Astrocyte of the spinal cord (primary cell): ENCODE results near the gene AIF1.
A peak's percentile ranks its signal among the peaks of the same experiment; 100 is the strongest.

Experiments
- DNase-seq: peaks from one replicate; pipeline ENCODE4 v3.0.0; 2011; ENCODE audit warnings: low read depth, low spot score
- H3K4me3 ChIP-seq: 2 replicates; pipeline ENCODE4 v1.5.1; 2011; ENCODE audit warnings: low read depth, mild to moderate bottlenecking, low read length, moderate library complexity
- in situ Hi-C: cut with HindIII; loops from 2 replicates; pipeline ENCODE4 v1.10.0; 2017; ENCODE audit warnings: low sequenced_read_pairs
- TF ChIP-seq, protein P1 (sequence below): IDR thresholded peaks from 2 replicates; pipeline ENCODE4 v1.5.1; 2012; ENCODE audit warnings: low read depth, mild to moderate bottlenecking, low read length, inconsistent platforms

Gene AIF1

DNA sequence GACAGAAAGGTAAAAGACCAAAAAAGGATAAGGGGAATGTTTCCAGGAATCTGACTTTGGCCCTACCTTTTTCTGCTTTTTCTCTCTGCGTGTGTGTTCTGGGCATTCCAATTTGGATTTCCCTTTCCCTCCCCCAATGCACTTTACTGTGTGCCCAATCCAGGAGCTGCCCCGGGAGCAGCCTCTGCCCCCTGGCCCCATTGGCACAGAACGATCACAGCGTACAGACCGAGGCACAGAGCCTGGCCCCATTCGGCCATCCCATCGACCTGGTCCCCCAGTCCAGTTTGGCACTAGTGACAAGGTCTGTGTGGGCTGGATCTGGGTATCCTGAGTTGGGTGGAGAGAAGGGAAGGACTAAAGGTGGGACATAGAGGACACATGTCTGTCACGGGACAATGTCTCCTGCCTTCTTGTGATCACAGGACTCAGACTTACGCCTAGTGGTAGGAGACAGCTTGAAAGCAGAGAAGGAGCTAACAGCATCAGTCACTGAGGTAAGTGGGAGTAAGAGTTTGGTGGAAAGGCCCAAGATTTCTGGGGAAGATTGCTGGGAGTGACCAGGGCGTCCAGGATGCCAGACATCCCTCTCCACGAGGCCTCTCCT lies 20.0 kb downstream of the AIF1 start:
- DNase-seq: no peak
- H3K4me3 ChIP-seq: no peak overlapping the region
- TF ChIP-seq, protein P1, sequence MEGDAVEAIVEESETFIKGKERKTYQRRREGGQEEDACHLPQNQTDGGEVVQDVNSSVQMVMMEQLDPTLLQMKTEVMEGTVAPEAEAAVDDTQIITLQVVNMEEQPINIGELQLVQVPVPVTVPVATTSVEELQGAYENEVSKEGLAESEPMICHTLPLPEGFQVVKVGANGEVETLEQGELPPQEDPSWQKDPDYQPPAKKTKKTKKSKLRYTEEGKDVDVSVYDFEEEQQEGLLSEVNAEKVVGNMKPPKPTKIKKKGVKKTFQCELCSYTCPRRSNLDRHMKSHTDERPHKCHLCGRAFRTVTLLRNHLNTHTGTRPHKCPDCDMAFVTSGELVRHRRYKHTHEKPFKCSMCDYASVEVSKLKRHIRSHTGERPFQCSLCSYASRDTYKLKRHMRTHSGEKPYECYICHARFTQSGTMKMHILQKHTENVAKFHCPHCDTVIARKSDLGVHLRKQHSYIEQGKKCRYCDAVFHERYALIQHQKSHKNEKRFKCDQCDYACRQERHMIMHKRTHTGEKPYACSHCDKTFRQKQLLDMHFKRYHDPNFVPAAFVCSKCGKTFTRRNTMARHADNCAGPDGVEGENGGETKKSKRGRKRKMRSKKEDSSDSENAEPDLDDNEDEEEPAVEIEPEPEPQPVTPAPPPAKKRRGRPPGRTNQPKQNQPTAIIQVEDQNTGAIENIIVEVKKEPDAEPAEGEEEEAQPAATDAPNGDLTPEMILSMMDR: no peak
- in situ Hi-C loops: no loop called here

DNA sequence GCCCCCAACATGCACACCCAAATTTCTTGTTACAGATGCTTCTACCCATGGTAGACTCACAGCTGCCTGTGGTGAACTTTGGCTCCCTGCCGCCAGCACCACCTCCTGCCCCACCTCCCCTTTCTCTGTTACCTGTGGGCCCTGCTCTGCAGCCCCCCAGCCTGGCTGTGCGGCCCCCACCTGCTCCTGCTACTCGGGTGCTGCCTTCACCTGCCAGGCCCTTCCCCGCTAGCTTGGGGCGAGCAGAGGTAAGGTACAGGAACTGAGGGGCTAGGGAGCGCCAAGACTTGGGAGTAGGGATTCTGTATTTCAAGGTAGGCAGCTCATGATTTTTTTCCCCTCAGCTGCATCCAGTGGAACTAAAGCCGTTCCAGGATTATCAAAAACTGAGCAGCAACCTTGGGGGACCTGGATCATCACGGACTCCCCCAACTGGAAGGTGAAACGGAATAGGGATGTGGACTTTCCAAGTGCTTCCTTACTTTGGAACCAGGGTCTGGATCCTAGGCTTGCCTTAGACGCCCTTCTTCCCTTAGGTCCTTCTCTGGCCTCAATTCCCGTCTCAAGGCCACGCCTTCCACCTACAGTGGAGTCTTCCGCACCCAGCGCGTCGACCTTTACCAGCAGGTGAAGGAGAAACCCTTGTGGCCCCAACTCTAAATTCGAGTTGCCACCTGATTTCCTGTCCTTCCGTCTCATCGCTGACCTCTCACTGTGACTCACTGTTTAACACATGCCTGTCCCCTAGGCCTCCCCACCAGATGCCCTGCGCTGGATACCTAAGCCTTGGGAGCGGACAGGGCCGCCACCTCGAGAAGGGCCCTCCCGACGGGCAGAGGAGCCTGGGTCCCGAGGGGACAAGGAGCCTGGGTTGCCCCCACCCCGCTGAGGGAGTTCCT lies 21.9 kb downstream of the AIF1 start:
- DNase-seq: no peak
- TF ChIP-seq, protein P1: no peak
- in situ Hi-C loops: no loop called here
- H3K4me3 ChIP-seq: no peak overlapping the region

DNA sequence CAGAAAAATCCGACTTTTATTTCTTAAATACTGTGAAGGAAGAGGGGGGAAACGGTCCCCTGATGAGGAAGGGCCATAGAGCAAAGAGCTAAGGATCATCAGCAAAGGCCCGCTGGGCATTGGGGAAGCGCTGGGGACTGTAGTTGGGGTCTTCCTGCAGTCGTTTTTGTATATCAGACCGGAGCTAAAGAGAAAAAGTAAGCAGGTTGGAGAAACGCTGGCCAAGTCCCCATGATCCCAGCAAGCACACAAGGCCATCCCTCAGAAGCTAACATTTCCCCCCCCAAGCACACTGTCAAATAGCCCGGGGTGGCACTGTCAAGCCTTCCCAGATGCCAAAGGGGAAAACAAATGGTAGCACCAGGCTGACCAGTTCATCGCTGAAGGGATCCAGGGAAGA lies 24.0 kb downstream of the AIF1 start:
- no peak for DNase-seq
- TF ChIP-seq, protein P1: no peak
- in situ Hi-C loops: no loop called here
- no peak overlapping the region for H3K4me3 ChIP-seq

DNA sequence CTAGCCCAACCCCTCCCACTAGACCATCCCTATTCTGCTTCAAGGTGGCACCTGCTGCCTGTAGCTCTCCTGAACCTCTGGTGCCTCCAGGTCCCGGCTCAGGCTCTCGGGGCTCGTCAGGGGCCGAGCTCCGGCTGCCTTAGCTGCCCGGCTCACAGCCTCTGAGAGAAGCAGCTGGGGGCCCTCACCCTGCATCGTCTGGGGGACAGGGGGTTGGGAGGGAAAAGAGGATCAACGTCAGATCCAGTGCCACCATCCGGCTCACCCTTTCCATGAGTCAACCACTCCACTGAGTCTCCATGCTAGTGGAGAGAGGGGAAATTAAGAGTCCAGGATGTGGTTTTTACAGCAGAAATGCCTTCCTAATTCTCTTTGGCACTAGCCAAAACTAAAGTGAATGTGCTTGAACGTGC lies 24.4 kb downstream of the AIF1 start:
- in situ Hi-C loops: no loop called here
- no peak overlapping the region for H3K4me3 ChIP-seq
- DNase-seq: peak; percentile 64
- TF ChIP-seq, protein P1: no peak

DNA sequence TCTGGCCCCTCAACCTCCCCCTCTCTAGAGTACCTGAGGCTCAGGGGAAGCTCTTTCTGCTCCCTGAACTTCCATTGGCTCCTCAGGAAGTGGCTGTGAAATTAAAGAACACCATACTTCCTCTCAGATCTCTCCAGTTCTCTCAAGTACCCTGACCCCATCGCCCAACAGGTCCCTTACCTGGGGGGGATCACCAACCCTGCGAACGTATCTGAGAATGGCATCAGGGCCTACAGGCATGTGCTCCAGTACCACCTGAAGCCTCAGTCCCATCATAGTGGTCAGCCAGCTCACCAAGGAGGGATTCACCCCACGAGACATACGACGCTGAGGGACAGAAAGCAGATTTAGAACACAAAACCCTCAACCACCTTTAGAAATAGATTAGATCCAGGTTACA lies 25.6 kb downstream of the AIF1 start:
- DNase-seq: no peak
- H3K4me3 ChIP-seq: no peak overlapping the region
- TF ChIP-seq, protein P1: no peak
- in situ Hi-C loops: no loop called here

DNA sequence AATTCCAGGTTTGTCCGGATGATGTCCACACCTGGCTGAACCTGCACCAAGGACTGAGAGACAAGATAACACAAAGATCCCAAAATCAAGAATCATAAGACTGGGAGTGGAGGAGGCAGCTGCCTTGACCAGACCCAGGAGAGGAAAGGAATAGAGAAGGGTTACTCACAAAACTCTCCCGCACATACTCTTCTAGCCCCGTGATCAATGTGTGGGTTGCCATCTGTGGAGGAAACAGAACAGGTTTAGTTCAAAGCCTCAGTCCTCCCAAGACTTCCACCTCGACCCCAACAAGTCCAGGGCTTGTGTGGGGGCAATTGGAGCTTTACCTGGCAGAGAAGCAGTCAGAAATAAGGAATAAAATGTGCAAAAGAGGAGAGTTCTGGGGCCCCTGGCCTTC lies 26.3 kb downstream of the AIF1 start:
- in situ Hi-C loops: no loop called here
- DNase-seq: no peak
- TF ChIP-seq, protein P1: no peak
- no peak overlapping the region for H3K4me3 ChIP-seq
